Activated T-cell treated with anti-CD3 and anti-CD28 coated beads, Interleukin-2, amount 50 U/mL, for 72 hours (primary cell): ENCODE measurements around the gene ARIH1. TPM values are rescaled to one million over a fixed set of nuclear protein-coding genes. Genes with fewer than 3 reads are reported as not detected.
"Not testable (repeated sequence)": the region's sequence is repeated elsewhere in the genome, so short reads cannot be mapped to it uniquely, and the experiment has no call there.

Experiments
- ATAC-seq, 2 donors: fragments of 150-1000 bp; cut with Tn5 transposase; replicated peaks in 1 of 2; 2 replicates each; pipeline ENCODE4 v1.10.0; 2021; ENCODE audit warnings: moderate library complexity in 2 of 2, mild to moderate bottlenecking in 1 of 2
- DNase-seq, 2 donors: peaks; one replicate each; pipeline ENCODE4 v3.0.0; 2021 to 2022; ENCODE audit warnings: mixed read lengths in 1 of 2
- H3K27ac Mint-ChIP-seq: one replicate; pipeline ENCODE4 v1.8.0; 2022; ENCODE audit warnings: mild to moderate bottlenecking, moderate library complexity, mixed read lengths
- H3K27me3 Mint-ChIP-seq: one replicate; pipeline ENCODE4 v1.8.0; 2022; ENCODE audit warnings: low read depth, mixed read lengths
- H3K36me3 Mint-ChIP-seq, 2 donors: one replicate each; pipeline ENCODE4 v1.8.0; 2022; ENCODE audit warnings: mixed read lengths in 2 of 2, mild to moderate bottlenecking in 1 of 2; ENCODE audit not compliant: insufficient read depth in 2 of 2
- H3K4me1 Mint-ChIP-seq: one replicate; pipeline ENCODE4 v1.8.0; 2022; ENCODE audit warnings: low read depth, mixed read lengths
- H3K4me3 Mint-ChIP-seq, 2 donors: one replicate each; pipeline ENCODE4 v1.8.0; 2022; ENCODE audit warnings: mild to moderate bottlenecking in 2 of 2, mixed read lengths in 2 of 2, moderate library complexity in 2 of 2
- H3K9me3 Mint-ChIP-seq, 2 donors: one replicate each; pipeline ENCODE4 v1.8.0; 2022; ENCODE audit warnings: mixed read lengths in 2 of 2
- total RNA-seq, 2 donors: library from RNA; stranded (reverse); gene quantifications; one replicate each; pipeline ENCODE4 v1.2.3, GENCODE V29; 2022

Gene ARIH1
- total RNA-seq, 2 donors from 2014 or later = 206 to 227 TPM

DNA sequence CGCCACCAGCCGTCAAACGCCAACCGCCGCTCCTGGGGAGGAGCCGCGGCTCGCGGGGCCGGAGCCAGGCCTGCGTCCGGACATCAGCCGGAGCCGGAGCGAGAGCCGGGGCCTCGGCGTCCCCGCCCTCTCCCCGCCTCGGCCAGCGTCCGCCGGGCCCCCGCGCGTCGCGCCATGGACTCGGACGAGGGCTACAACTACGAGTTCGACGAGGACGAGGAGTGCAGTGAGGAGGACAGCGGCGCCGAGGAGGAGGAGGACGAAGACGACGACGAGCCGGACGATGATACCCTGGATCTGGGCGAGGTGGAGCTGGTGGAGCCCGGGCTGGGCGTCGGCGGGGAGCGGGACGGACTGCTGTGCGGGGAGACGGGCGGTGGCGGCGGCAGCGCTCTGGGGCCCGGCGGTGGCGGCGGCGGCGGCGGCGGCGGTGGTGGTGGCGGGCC lies 359 bp downstream of the ARIH1 start:
- Mint-ChIP-seq H3K27me3 (no peaks in the 10 kb centered on the region), H3K4me3 (peak overlapping the region; percentile 76 to 90), H3K36me3 (peaks cover 13 to 23% of the 10 kb centered on the region in 2 donors), H3K4me1 (peaks cover 53% of the 10 kb centered on the region), H3K9me3 (no peaks in the 10 kb centered on the region), H3K27ac (peak overlapping the region; percentile 84)
- no peak for DNase-seq
- peak; percentile 25 to 35 for ATAC-seq

DNA sequence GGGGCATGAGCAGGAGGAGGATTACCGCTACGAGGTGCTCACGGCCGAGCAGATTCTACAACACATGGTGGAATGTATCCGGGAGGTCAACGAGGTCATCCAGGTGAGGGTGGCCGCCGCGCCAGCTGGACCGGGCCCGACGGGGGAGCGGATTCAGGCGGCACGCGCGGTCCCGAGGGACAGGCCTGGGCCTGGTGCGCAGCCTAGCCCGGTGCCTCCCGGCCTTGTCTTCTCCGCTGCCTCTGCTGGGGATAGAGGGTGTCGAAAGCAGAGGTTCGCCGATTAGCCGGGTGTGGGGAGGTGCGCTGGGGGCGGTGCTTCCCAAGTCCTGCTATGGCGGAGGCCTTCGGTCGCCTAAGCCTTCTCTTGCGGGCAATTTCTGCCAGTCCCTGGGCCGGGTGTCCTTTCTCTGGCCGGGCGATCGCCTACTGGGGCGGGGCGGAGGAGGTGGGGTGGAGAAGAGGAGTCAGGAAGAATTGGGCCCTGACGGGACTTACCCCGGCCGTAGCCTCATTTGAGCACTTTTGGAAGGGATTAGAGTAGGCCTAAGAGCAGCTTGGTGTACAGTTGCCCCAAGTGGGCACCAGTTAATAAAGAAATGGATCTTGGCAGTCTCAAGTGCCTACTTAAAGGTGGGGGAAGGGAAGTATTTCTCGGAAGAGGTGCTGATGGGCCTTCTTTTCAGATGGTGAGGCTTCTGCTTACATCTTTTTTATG lies 940 bp downstream of the ARIH1 start:
- peaks cover 13 to 23% of the 10 kb centered on the region in 2 donors for H3K36me3 Mint-ChIP-seq
- peak overlapping the region; percentile 76 to 90 for H3K4me3 Mint-ChIP-seq
- peak; percentile 81 to 88 for DNase-seq
- no peaks in the 10 kb centered on the region for H3K9me3 Mint-ChIP-seq
- no peaks in the 10 kb centered on the region for H3K27me3 Mint-ChIP-seq
- peak; percentile 61 to 68 for ATAC-seq
- H3K4me1 Mint-ChIP-seq = peaks cover 57% of the 10 kb centered on the region
- peak overlapping the region; percentile 96 for H3K27ac Mint-ChIP-seq

DNA sequence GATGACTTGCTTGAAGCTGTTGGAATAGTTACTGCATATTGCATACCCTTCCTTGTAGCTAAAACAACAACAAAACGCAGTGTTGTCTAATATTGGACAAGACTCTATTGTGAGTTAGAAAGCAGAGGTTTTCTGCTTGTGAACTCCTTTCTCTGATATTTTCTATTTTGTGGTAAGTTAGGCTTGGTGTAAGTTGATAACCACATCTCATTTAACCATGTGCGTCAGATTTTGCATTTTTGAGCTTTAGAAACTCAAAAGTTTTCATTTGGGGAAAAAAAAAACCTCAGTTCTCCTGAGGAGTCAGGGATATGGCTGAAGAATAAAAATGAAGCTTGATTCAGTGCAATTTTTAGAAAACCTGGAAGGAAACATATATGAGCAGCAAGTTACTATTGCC lies 1.5 kb downstream of the ARIH1 start:
- H3K27me3 Mint-ChIP-seq = no peaks in the 10 kb centered on the region
- DNase-seq (no peak), ATAC-seq (no peak)
- H3K36me3 Mint-ChIP-seq = peaks cover 13 to 23% of the 10 kb centered on the region in 2 donors
- H3K4me1 Mint-ChIP-seq = peaks cover 63% of the 10 kb centered on the region
- peak overlapping the region; percentile 96 for H3K27ac Mint-ChIP-seq
- no peaks in the 10 kb centered on the region for H3K9me3 Mint-ChIP-seq
- H3K4me3 Mint-ChIP-seq = peak overlapping the region; percentile 76 to 90

DNA sequence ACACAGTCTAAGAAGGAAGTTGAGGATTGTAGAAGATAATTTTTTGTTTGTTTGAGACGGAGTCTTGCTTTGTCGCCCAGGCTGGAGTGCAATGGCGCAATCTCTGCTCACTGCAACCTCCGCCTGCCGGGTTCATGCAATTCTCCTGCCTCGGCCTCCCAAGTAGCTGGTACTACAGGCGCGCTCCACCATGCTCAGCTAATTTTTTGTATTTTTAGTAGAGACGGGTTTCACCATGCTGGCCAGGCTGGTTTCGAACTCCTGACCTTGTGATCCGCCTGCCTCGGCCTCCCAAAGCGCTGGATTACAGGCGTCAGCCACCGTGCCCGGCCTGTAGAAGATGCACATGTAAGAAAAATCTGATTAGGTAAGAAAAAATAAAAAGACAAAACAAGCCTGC lies 2.2 kb downstream of the ARIH1 start:
- peak overlapping the region; percentile 90 for H3K27ac Mint-ChIP-seq
- H3K36me3 Mint-ChIP-seq = peaks cover 13 to 29% of the 10 kb centered on the region in 2 donors
- not testable (repeated sequence) for DNase-seq, H3K9me3 Mint-ChIP-seq, H3K27me3 Mint-ChIP-seq, ATAC-seq
- peaks cover 69% of the 10 kb centered on the region for H3K4me1 Mint-ChIP-seq
- H3K4me3 Mint-ChIP-seq = peak overlapping the region; percentile 76 to 90

GRCh38 chr15:72481015-72481659 lies 7.0 kb downstream of the ARIH1 start:
- Mint-ChIP-seq H3K4me1 (peaks cover 77% of the 10 kb centered on the region), H3K4me3 (peak overlapping the region; percentile 4 to 7), H3K9me3 (no peaks in the 10 kb centered on the region), H3K27ac (peak overlapping the region; percentile 74), H3K36me3 (peaks cover 8 to 33% of the 10 kb centered on the region in 2 donors), H3K27me3 (no peaks in the 10 kb centered on the region)
- DNase-seq = no peak
- no peak for ATAC-seq

DNA sequence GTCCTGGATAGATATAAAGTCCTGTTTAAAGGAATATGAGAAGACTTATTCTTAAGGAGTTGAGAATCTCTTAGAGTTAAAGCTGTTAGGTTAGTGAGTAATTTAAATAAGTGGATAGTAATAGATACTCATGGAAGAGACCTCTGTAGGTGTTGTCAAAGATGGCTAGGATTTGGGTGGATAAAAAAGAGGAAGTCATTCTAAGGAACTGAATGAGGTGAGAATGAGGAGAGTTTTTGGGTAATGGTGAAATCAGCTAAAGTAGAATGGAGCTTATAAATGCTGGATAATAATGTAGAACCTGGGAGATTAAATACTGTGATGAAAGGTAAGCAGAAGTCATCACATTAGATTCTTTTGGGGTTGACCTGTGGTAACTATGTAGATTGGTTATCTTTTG lies 8.1 kb downstream of the ARIH1 start:
- Mint-ChIP-seq H3K27ac (peak overlapping the region; percentile 58), H3K4me1 (peaks cover 70% of the 10 kb centered on the region), H3K36me3 (peaks cover 4 to 25% of the 10 kb centered on the region in 2 donors), H3K4me3 (peak overlapping the region in 1 of 2 donors; percentile 10), H3K9me3 (no peaks in the 10 kb centered on the region), H3K27me3 (no peaks in the 10 kb centered on the region)
- DNase-seq (no peak), ATAC-seq (peak in 1 of 2 donors; percentile 16)

DNA sequence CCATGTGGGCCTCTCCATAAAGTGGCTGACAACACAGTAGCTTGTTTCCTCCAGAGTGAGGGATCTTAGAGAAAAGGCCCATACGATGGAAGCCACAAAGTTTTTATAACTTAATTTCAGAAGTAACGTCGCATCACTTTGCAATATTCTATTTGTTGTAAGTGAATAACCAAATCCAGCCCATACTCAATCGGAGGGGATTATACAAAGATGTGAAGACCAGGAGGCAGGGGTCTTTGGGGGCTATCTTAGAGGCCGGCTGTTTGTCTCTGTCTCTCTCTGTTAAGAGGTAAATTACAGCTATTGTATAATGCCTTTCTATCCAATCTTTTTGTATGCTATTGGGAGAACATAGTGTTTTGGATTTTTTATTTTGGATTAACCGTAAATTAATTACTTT lies 9.1 kb downstream of the ARIH1 start:
- Mint-ChIP-seq H3K4me3 (no peak overlapping the region), H3K36me3 (peaks cover 5 to 24% of the 10 kb centered on the region in 2 donors), H3K27me3 (no peaks in the 10 kb centered on the region), H3K4me1 (peaks cover 70% of the 10 kb centered on the region), H3K9me3 (no peaks in the 10 kb centered on the region), H3K27ac (peak overlapping the region; percentile 38)
- ATAC-seq (no peak), DNase-seq (no peak)

DNA sequence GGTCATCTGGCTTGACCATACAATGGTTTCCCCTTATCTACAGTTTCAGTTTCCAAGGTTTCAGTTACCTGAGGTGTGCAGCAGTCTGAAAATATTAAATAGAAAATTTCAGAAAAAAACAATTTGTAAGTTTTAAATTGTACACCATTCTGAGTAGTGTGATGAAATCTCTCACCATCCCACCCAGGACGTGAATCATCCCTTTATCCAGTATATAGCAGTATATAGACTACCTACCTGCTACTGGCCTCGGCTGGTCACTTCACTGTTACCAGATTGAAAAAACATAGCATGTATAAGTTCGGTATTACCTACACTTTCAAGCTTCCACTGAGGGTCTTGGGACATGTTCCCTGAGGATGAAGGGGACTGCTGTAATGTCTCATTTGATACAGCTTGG lies 12.0 kb downstream of the ARIH1 start:
- Mint-ChIP-seq H3K27me3 (no peaks in the 10 kb centered on the region), H3K4me3 (no peak overlapping the region), H3K36me3 (peaks cover 2 to 15% of the 10 kb centered on the region in 2 donors), H3K9me3 (no peaks in the 10 kb centered on the region), H3K27ac (no peak overlapping the region), H3K4me1 (peaks cover 68% of the 10 kb centered on the region)
- DNase-seq (no peak), ATAC-seq (peak; percentile 47 to 65)

- Mint-ChIP-seq H3K36me3 (peaks cover 2 to 13% of the 10 kb centered on the region in 2 donors), H3K4me1 (peaks cover 68% of the 10 kb centered on the region), H3K27ac (peak overlapping the region; percentile 23), H3K4me3 (no peak overlapping the region), H3K27me3 (no peaks in the 10 kb centered on the region), H3K9me3 (no peaks in the 10 kb centered on the region)
- ATAC-seq (no peak), DNase-seq (no peak)
Measured at GRCh38 chr15:72487070-72487797, 13.1 kb downstream of the ARIH1 start.

- H3K36me3 Mint-ChIP-seq = peaks cover 2 to 10% of the 10 kb centered on the region in 2 donors
- no peaks in the 10 kb centered on the region for H3K9me3 Mint-ChIP-seq
Measured at GRCh38 chr15:72488558-72488957, 14.4 kb downstream of the ARIH1 start.

DNA sequence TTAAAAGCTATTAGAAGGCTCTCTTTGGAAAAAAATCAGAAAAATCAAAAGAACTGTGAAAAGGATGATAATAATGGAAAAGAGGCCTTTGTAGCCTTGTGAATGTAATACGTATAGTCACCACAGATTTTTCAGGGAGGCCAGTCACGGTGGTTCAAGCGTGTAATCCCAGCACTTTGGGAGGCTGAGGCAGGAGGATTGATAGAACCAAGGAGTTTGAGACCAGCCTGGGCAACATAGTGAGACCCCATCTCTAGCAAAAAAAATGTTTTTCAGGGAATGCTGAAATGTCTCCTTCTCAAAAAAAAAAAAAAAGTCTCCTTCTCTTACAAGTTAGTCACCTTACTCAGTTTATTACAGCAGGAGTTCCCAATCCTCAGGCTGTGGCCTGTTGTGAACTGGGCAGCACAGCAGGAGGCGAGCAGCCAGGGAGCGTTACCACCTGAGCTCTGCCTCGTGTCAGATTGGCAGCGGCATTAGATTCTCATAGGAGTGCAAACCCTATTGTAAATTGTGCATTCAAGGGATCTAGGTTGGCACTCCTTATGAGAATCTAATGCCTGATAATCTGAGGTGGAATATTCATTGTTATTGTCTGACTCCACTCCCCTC lies 15.9 kb downstream of the ARIH1 start:
- DNase-seq (no peak), ATAC-seq (no peak)
- Mint-ChIP-seq H3K4me1 (peaks cover 61% of the 10 kb centered on the region), H3K9me3 (no peaks in the 10 kb centered on the region), H3K27me3 (no peaks in the 10 kb centered on the region), H3K36me3 (peaks cover 2 to 8% of the 10 kb centered on the region in 2 donors), H3K27ac (no peak overlapping the region), H3K4me3 (no peak overlapping the region)

More at GRCh38 chr15:72488558-72488957, 14.4 kb downstream of the ARIH1 start:
- Mint-ChIP-seq H3K27ac (no peak overlapping the region), H3K4me3 (no peak overlapping the region), H3K27me3 (no peaks in the 10 kb centered on the region), H3K4me1 (peaks cover 61% of the 10 kb centered on the region)
- ATAC-seq (no peak), DNase-seq (no peak)

DNA sequence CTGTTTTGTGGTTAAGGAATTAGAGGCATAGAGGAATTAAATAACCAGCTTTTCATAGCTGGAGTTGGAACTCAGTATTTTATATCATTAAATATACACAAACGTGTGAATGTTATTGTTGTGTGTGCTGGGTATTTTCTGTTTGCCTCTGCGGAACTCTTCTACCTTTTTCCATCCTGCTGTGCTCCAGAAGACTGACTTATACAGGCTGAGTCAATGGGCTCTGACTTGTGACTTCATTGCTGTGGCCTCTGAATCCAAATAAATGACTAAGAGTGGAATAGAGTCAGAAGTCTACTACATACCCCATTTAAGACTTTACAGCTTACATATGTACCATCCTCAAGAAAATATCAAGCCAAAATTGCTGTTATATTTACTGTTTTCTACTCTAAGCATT lies 17.6 kb downstream of the ARIH1 start:
- peaks cover 63% of the 10 kb centered on the region for H3K4me1 Mint-ChIP-seq
- no peaks in the 10 kb centered on the region for H3K9me3 Mint-ChIP-seq
- H3K27me3 Mint-ChIP-seq = no peaks in the 10 kb centered on the region
- peak overlapping the region; percentile 2 for H3K27ac Mint-ChIP-seq
- H3K36me3 Mint-ChIP-seq = peaks cover 2 to 8% of the 10 kb centered on the region in 2 donors
- DNase-seq = no peak
- no peak overlapping the region for H3K4me3 Mint-ChIP-seq
- peak; percentile 78 to 80 for ATAC-seq
